Measurements from ENCODE around the gene OR10K1.

GRCh38 chr1:158425027-158425426 lies 36.6 kb upstream of the OR10K1 start:
- TF ChIP-seq, protein P1, sequence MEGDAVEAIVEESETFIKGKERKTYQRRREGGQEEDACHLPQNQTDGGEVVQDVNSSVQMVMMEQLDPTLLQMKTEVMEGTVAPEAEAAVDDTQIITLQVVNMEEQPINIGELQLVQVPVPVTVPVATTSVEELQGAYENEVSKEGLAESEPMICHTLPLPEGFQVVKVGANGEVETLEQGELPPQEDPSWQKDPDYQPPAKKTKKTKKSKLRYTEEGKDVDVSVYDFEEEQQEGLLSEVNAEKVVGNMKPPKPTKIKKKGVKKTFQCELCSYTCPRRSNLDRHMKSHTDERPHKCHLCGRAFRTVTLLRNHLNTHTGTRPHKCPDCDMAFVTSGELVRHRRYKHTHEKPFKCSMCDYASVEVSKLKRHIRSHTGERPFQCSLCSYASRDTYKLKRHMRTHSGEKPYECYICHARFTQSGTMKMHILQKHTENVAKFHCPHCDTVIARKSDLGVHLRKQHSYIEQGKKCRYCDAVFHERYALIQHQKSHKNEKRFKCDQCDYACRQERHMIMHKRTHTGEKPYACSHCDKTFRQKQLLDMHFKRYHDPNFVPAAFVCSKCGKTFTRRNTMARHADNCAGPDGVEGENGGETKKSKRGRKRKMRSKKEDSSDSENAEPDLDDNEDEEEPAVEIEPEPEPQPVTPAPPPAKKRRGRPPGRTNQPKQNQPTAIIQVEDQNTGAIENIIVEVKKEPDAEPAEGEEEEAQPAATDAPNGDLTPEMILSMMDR (IDR thresholded peaks at IDR 0.05; ENCODE audit: borderline replicate concordance, extremely low read depth, low read length, poor library complexity, severe bottlenecking): peak; percentile 55
- no peak for TF ChIP-seq EZH2 (IDR thresholded peaks at IDR 0.05; ENCODE audit: borderline replicate concordance, low read depth, low read length, severe bottlenecking)
